Activated CD8-positive, alpha-beta memory T cell treated with anti-CD3 and anti-CD28 coated beads, Interleukin-2, amount 10 ng/mL, durations not matched to agents 7 days and 5 days (primary cell): ENCODE results near the gene IFITM2. TPM values are rescaled to one million over a fixed set of nuclear protein-coding genes. Genes with fewer than 3 reads are reported as not detected.

ENCODE experiments used
- ATAC-seq: fragments of 150-1000 bp; cut with Tn5 transposase; one replicate; pipeline ENCODE4 v1.10.0; 2021; ENCODE audit warnings: moderate library complexity
- CTCF ChIA-PET: fragments of 350-600 bp; sonication (Branson Sonifier 250); formaldehyde crosslinking; loops from one replicate; lab custom pipeline; 2021; ENCODE audit warnings: antibody characterized with exemption; lab: Charles Lee
- DNase-seq: peaks from one replicate; pipeline ENCODE4 v3.0.0-alpha.2; 2020
- H3K27ac Mint-ChIP-seq: one replicate; pipeline ENCODE4 v1.8.0; 2021; ENCODE audit warnings: mild to moderate bottlenecking, mixed read lengths
- H3K27me3 Mint-ChIP-seq: one replicate; pipeline ENCODE4 v1.8.0; 2021; ENCODE audit warnings: mixed read lengths
- H3K36me3 Mint-ChIP-seq: one replicate; pipeline ENCODE4 v1.8.0; 2021; ENCODE audit warnings: mild to moderate bottlenecking, mixed read lengths
- H3K4me1 Mint-ChIP-seq: one replicate; pipeline ENCODE4 v1.8.0; 2021; ENCODE audit warnings: mixed read lengths
- H3K4me3 Mint-ChIP-seq: one replicate; pipeline ENCODE4 v1.8.0; 2021; ENCODE audit warnings: mild to moderate bottlenecking, moderate library complexity, mixed read lengths
- H3K9me3 Mint-ChIP-seq: one replicate; pipeline ENCODE4 v1.8.0; 2022; ENCODE audit warnings: low read depth, mixed read lengths
- total RNA-seq, 2 experiments: library from RNA; stranded (reverse); gene quantifications; one replicate each; pipeline ENCODE4 v1.2.3, GENCODE V29; 2021

Gene IFITM2
- total RNA-seq, 2 experiments from 2014 or later, result 646 to 1,401 TPM

- Mint-ChIP-seq H3K36me3 (peaks cover 18% of the 10 kb centered on the region), H3K4me1 (peaks cover 44% of the 10 kb centered on the region), H3K9me3 (no peaks in the 10 kb centered on the region), H3K27me3 (peaks cover 11% of the 10 kb centered on the region), H3K4me3 (peak overlapping the region; percentile 74), H3K27ac (peak overlapping the region; percentile 41)
- CTCF ChIA-PET, result interaction anchor here (3.8 kb wide), 1 partner anchor 12 kb away, joined by 27 read pairs; no protein-coding TSS in a partner anchor
- no peak for ATAC-seq
- DNase-seq, result no peak
Measured at GRCh38 chr11:291281-292210, 16.1 kb upstream of the IFITM2 start.

GRCh38 chr11:292211-293121 is 15.2 kb upstream of the IFITM2 start:
- peaks cover 8% of the 10 kb centered on the region for H3K27me3 Mint-ChIP-seq
- CTCF ChIA-PET, result interaction anchor here (3.3 kb wide), 1 partner anchor 12 kb away, joined by 14 read pairs; no protein-coding TSS in a partner anchor
- H3K4me1 Mint-ChIP-seq, result peaks cover 45% of the 10 kb centered on the region
- no peak for DNase-seq
- H3K4me3 Mint-ChIP-seq, result no peak overlapping the region
- H3K36me3 Mint-ChIP-seq, result peaks cover 18% of the 10 kb centered on the region
- no peaks in the 10 kb centered on the region for H3K9me3 Mint-ChIP-seq
- H3K27ac Mint-ChIP-seq, result no peak overlapping the region
- ATAC-seq, result no peak

GRCh38 chr11:293271-293851 is 14.3 kb upstream of the IFITM2 start:
- DNase-seq, result no peak
- Mint-ChIP-seq H3K27me3 (no peaks in the 10 kb centered on the region), H3K9me3 (no peaks in the 10 kb centered on the region), H3K4me1 (peaks cover 47% of the 10 kb centered on the region), H3K27ac (no peak overlapping the region), H3K4me3 (no peak overlapping the region), H3K36me3 (peaks cover 14% of the 10 kb centered on the region)
- ATAC-seq, result no peak
- CTCF ChIA-PET, result interaction anchor here (3.3 kb wide), 1 partner anchor 11 kb away, joined by 14 read pairs; no protein-coding TSS in a partner anchor

- H3K36me3 Mint-ChIP-seq, result peaks cover 14% of the 10 kb centered on the region
Measured at GRCh38 chr11:293852-294661, 13.6 kb upstream of the IFITM2 start.

GRCh38 chr11:294780-295179 is 12.8 kb upstream of the IFITM2 start:
- ATAC-seq (no peak), DNase-seq (no peak)
- Mint-ChIP-seq H3K27ac (no peak overlapping the region), H3K4me3 (no peak overlapping the region), H3K27me3 (peaks cover under 1% of the 10 kb centered on the region), H3K4me1 (peaks cover 49% of the 10 kb centered on the region), H3K9me3 (no peaks in the 10 kb centered on the region), H3K36me3 (peaks cover 14% of the 10 kb centered on the region)
- CTCF ChIA-PET, result interaction anchor here (3.3 kb wide), 1 partner anchor 10 kb away, joined by 14 read pairs; no protein-coding TSS in a partner anchor

More at GRCh38 chr11:293852-294661, 13.6 kb upstream of the IFITM2 start:
- Mint-ChIP-seq H3K27me3 (no peaks in the 10 kb centered on the region), H3K27ac (no peak overlapping the region), H3K4me3 (no peak overlapping the region), H3K9me3 (no peaks in the 10 kb centered on the region), H3K4me1 (peaks cover 49% of the 10 kb centered on the region)
- no peak for ATAC-seq
- DNase-seq, result no peak
- CTCF ChIA-PET, result interaction anchor here (3.3 kb wide), 1 partner anchor 11 kb away, joined by 14 read pairs; no protein-coding TSS in a partner anchor

- peaks cover 7% of the 10 kb centered on the region for H3K27me3 Mint-ChIP-seq
- no peak overlapping the region for H3K27ac Mint-ChIP-seq
- no peaks in the 10 kb centered on the region for H3K9me3 Mint-ChIP-seq
- DNase-seq (no peak), ATAC-seq (no peak)
- CTCF ChIA-PET, result interaction anchor here (3.3 kb wide), 1 partner anchor 9 kb away, joined by 14 read pairs; no protein-coding TSS in a partner anchor
- peaks cover 12% of the 10 kb centered on the region for H3K36me3 Mint-ChIP-seq
- peaks cover 45% of the 10 kb centered on the region for H3K4me1 Mint-ChIP-seq
- no peak overlapping the region for H3K4me3 Mint-ChIP-seq
Measured at GRCh38 chr11:295351-296170, 12.1 kb upstream of the IFITM2 start.

- ATAC-seq (no peak), DNase-seq (no peak)
- peak overlapping the region; percentile 86 for H3K27ac Mint-ChIP-seq
- H3K36me3 Mint-ChIP-seq, result peaks cover 6% of the 10 kb centered on the region
- no peak overlapping the region for H3K4me3 Mint-ChIP-seq
- H3K9me3 Mint-ChIP-seq, result no peaks in the 10 kb centered on the region
- CTCF ChIA-PET, result no interaction called here
- peaks cover 39% of the 10 kb centered on the region for H3K4me1 Mint-ChIP-seq
- peaks cover 14% of the 10 kb centered on the region for H3K27me3 Mint-ChIP-seq
Measured at GRCh38 chr11:296171-297050, 11.2 kb upstream of the IFITM2 start.

- Mint-ChIP-seq H3K27ac (peak overlapping the region; percentile 86), H3K9me3 (no peaks in the 10 kb centered on the region), H3K27me3 (peaks cover 14% of the 10 kb centered on the region), H3K36me3 (peaks cover 6% of the 10 kb centered on the region), H3K4me3 (peak overlapping the region; percentile 45), H3K4me1 (peaks cover 37% of the 10 kb centered on the region)
- DNase-seq (peak; percentile 72), ATAC-seq (peak; percentile 46)
- CTCF ChIA-PET, result interaction anchor here (1.2 kb wide), 1 partner anchor 47 kb away, joined by 4 read pairs; no protein-coding TSS in a partner anchor
Measured at GRCh38 chr11:297051-297585, 10.5 kb upstream of the IFITM2 start.

GRCh38 chr11:297586-298405 is 9.8 kb upstream of the IFITM2 start:
- CTCF ChIA-PET, result interaction anchor here (1.0 to 1.2 kb wide), 2 partner anchors 17 to 47 kb away, joined by 3 to 4 read pairs; no protein-coding TSS in a partner anchor
- peak; percentile 90 for DNase-seq
- Mint-ChIP-seq H3K27ac (peak overlapping the region; percentile 86), H3K36me3 (peaks cover 6% of the 10 kb centered on the region), H3K27me3 (peaks cover 18% of the 10 kb centered on the region), H3K4me1 (peaks cover 37% of the 10 kb centered on the region), H3K4me3 (peak overlapping the region; percentile 45), H3K9me3 (no peaks in the 10 kb centered on the region)
- ATAC-seq, result peak; percentile 68
